ENCODE measurements around the gene PLAU. TPM values are rescaled to one million over a fixed set of nuclear protein-coding genes. Genes with fewer than 3 reads are reported as not detected.

Gene PLAU
- total and polyA plus RNA-seq, 2 of the 13 experiments (the other 11 are each of a cell fraction or from before 2014, with no cell fraction given): 0.45 to 11.2 TPM

- peak; percentile 92 for TF ChIP-seq SRF (IDR thresholded peaks at IDR 0.05; ENCODE audit: low read depth, low read length)
Observed at GRCh38 chr10:73965890-73966768, 55.2 kb downstream of the PLAU start (continued).

GRCh38 chr10:73967022-73967429 is 56.1 kb downstream of the PLAU start:
- Histone ChIP-seq H3K4me3 (replicated peaks in 1 of 3; ENCODE audit: insufficient read depth in 1 of 3, low read depth in 2 of 3, low read length in 3 of 3) (no peak overlapping the region), H3K36me3 (replicated peaks in 1 of 2; ENCODE audit: control insufficient read depth in 1 of 2, insufficient read depth in 2 of 2, low read length in 2 of 2) (no peaks in the 10 kb centered on the region), H3K9me3 (ENCODE audit: low read length) (no peaks in the 10 kb centered on the region), H3K9ac (ENCODE audit: insufficient read depth, low read depth, low read length) (no peak overlapping the region), H4K20me1 (ENCODE audit: insufficient read depth, low read length) (no peaks in the 10 kb centered on the region), H3K27me3 (ENCODE audit: control insufficient read depth in 1 of 2, insufficient read depth in 2 of 2, low read length in 2 of 2) (no peaks in the 10 kb centered on the region; a peak in 1 of 5 replicates), H3K4me2 (ENCODE audit: low read depth, low read length) (no peak overlapping the region; the same call in 1 of the 2 replicates), H2AFZ (ENCODE audit: low read length) (no peak overlapping the region), H3K4me1 (ENCODE audit: insufficient read depth, low read length) (peaks cover 23% of the 10 kb centered on the region), H3K27ac (ENCODE audit: extremely low read length, insufficient read depth, low read length) (no peak overlapping the region), H3K79me2 (ENCODE audit: insufficient read depth, low read length) (no peaks in the 10 kb centered on the region)
- FAIRE-seq (no peak), DNase-seq (ENCODE audit: low spot score) (no peak), ATAC-seq (no peak)
- intact Hi-C loops (cut with micrococcal nuclease; ENCODE audit: unreplicated experiment): no loop called here
- ChIA-PET CTCF (ENCODE audit: low intra/inter-chr PET ratio, low total read pairs) (no interaction called here), POLR2A (no interaction called here)
- in situ Hi-C loops (cut with HindIII; ENCODE audit: extremely low pct_ligation_motif_present, low pct_unique_long_range_greater_than_20kb): no loop called here
- BruUV-seq (replicated peaks): no TSS peak
- TF ChIP-seq FOXM1 (CRISPR knock-in tag; IDR thresholded peaks at IDR 0.05) (no peak), STAG1 (CRISPR knock-in tag; IDR thresholded peaks at IDR 0.05) (no peak), ZNF607 (CRISPR knock-in tag; IDR thresholded peaks at IDR 0.05; ENCODE audit: borderline replicate concordance) (no peak), REL (CRISPR knock-in tag; conservative IDR thresholded peaks at IDR 0.05) (no peak), ZNF136 (CRISPR knock-in tag; IDR thresholded peaks at IDR 0.05; ENCODE audit: low read depth) (no peak), ZBTB8A (CRISPR knock-in tag; IDR thresholded peaks at IDR 0.05; ENCODE audit: borderline replicate concordance, low read depth) (no peak), ARNT2 (CRISPR knock-in tag; IDR thresholded peaks at IDR 0.05; ENCODE audit: low read depth) (no peak), ZBTB7B (CRISPR knock-in tag; IDR thresholded peaks at IDR 0.05) (no peak), BHLHE40 (IDR thresholded peaks at IDR 0.05; ENCODE audit: low read length) (no peak), MEIS2 (CRISPR knock-in tag; IDR thresholded peaks at IDR 0.05) (no peak), DRAP1 (CRISPR knock-in tag; IDR thresholded peaks at IDR 0.05) (no peak), ZNF382 (CRISPR knock-in tag; IDR thresholded peaks at IDR 0.05; ENCODE audit: borderline replicate concordance) (no peak), TBX2 (CRISPR knock-in tag; IDR thresholded peaks at IDR 0.05; ENCODE audit: borderline replicate concordance) (no peak), NFKB2 (CRISPR knock-in tag; IDR thresholded peaks at IDR 0.05; ENCODE audit: borderline replicate concordance) (no peak)
- WGBS (ENCODE audit: low lambda C conversion rate): 74% methylated on average over 4 of the region's 4 CpGs

Other genes starting within 250 kb of the PLAU start
- 2.4 and 5.3 TPM in 2 replicates for gene AGAP5, start 213.0 kb upstream of the PLAU start, total RNA-seq (2016; rRNA removed; fragmentation: Illumina TruSeq; extraction: Trizol)
- gene AGAP5, start 213.0 kb upstream of the PLAU start, polyA plus RNA-seq (2011; rRNA removed): 7.9 and 8.7 TPM in 2 replicates
- 63.1 and 66.5 TPM in 2 replicates for gene SEC24C, start 166.8 kb upstream of the PLAU start, total RNA-seq (2016; rRNA removed; fragmentation: Illumina TruSeq; extraction: Trizol)
- gene SEC24C, start 166.8 kb upstream of the PLAU start, polyA plus RNA-seq (2011; rRNA removed): 66.4 and 74.3 TPM in 2 replicates
- 71.2 and 91.7 TPM in 2 replicates for gene CHCHD1, start 129.1 kb upstream of the PLAU start, total RNA-seq (2016; rRNA removed; fragmentation: Illumina TruSeq; extraction: Trizol)
- gene CHCHD1, start 129.1 kb upstream of the PLAU start, polyA plus RNA-seq (2011; rRNA removed): 30.6 and 36.9 TPM in 2 replicates
- 21.0 and 39.9 TPM in 2 replicates for gene ZSWIM8, start 125.5 kb upstream of the PLAU start, total RNA-seq (2016; rRNA removed; fragmentation: Illumina TruSeq; extraction: Trizol)
- gene ZSWIM8, start 125.5 kb upstream of the PLAU start, polyA plus RNA-seq (2011; rRNA removed): 98.2 and 142 TPM in 2 replicates
- 5.6 and 10.7 TPM in 2 replicates for gene NDST2, start 99.5 kb upstream of the PLAU start, total RNA-seq (2016; rRNA removed; fragmentation: Illumina TruSeq; extraction: Trizol)
- 25.5 and 30.1 TPM in 2 replicates for gene NDST2, start 99.5 kb upstream of the PLAU start, polyA plus RNA-seq (2011; rRNA removed)
- gene CAMK2G, start 36.6 kb upstream of the PLAU start, total RNA-seq (2016; rRNA removed; fragmentation: Illumina TruSeq; extraction: Trizol): 13.0 and 15.9 TPM in 2 replicates
- 18.8 and 19.3 TPM in 2 replicates for gene CAMK2G, start 36.6 kb upstream of the PLAU start, polyA plus RNA-seq (2011; rRNA removed)
- gene VCL, start 87.0 kb downstream of the PLAU start, total RNA-seq (2016; rRNA removed; fragmentation: Illumina TruSeq; extraction: Trizol): 23.7 and 26.9 TPM in 2 replicates
- 15.9 and 17.3 TPM in 2 replicates for gene VCL, start 87.0 kb downstream of the PLAU start, polyA plus RNA-seq (2011; rRNA removed)
- gene AP3M1, start 239.7 kb downstream of the PLAU start, total RNA-seq (2016; rRNA removed; fragmentation: Illumina TruSeq; extraction: Trizol): 31.6 and 51.1 TPM in 2 replicates
- 23.7 and 29.0 TPM in 2 replicates for gene AP3M1, start 239.7 kb downstream of the PLAU start, polyA plus RNA-seq (2011; rRNA removed)
- gene ADK, start 240.1 kb downstream of the PLAU start, total RNA-seq (2016; rRNA removed; fragmentation: Illumina TruSeq; extraction: Trizol): 79.1 and 129 TPM in 2 replicates
- 35.0 and 48.6 TPM in 2 replicates for gene ADK, start 240.1 kb downstream of the PLAU start, polyA plus RNA-seq (2011; rRNA removed)